SK-N-MC (cell line): Measurements from ENCODE around the gene SPATS1.

Source experiments
- EZH2 ChIP-seq: fragments of 200-600 bp; sonication (generic); IDR thresholded peaks from one replicate; pipeline ENCODE4 v1.6.1; 2017; ENCODE audit warnings: antibody characterized with exemption
- POLR2AphosphoS5 ChIP-seq: IDR thresholded peaks from 2 replicates; pipeline ENCODE4 v1.6.1; 2012; ENCODE audit warnings: mild to moderate bottlenecking, low read depth, low read length, borderline replicate concordance

- TF ChIP-seq EZH2 (no peak), POLR2AphosphoS5 (no peak)
Observed at GRCh38 chr6:44363377-44363926, 21.0 kb downstream of the SPATS1 start.
